ENCODE data around the gene SPDYC.
A peak's percentile ranks its signal among the peaks of the same experiment; 100 is the strongest.
"Not testable (repeated sequence)": the region's sequence is repeated elsewhere in the genome, so short reads cannot be mapped to it uniquely, and the experiment has no call there.

Gene SPDYC

GRCh38 chr11:65148657-65149056, 21.4 kb upstream of the SPDYC start:
- ATAC-seq: no peak

GRCh38 chr11:65150131-65150508, 19.9 kb upstream of the SPDYC start:
- not testable (repeated sequence) for ATAC-seq

More at GRCh38 chr11:65148657-65149056, 21.4 kb upstream of the SPDYC start:
- TF ChIP-seq ZNF8 (CRISPR knock-in tag; IDR thresholded peaks at IDR 0.05) (no peak), ESRRG (CRISPR knock-in tag; IDR thresholded peaks at IDR 0.05) (no peak), TSHZ2 (CRISPR knock-in tag; IDR thresholded peaks at IDR 0.05) (no peak), CSDC2 (CRISPR knock-in tag; IDR thresholded peaks at IDR 0.05) (no peak), CREB5 (CRISPR knock-in tag; IDR thresholded peaks at IDR 0.05; ENCODE audit: low read depth) (no peak), BACH2 (CRISPR knock-in tag; IDR thresholded peaks at IDR 0.05; ENCODE audit: borderline replicate concordance) (no peak)

- ATAC-seq: peak; percentile 94
- no peak for TF ChIP-seq RARB (CRISPR knock-in tag; IDR thresholded peaks at IDR 0.05)
- TF ChIP-seq TSHZ2 (CRISPR knock-in tag; IDR thresholded peaks at IDR 0.05): no peak
- no peak for TF ChIP-seq ZFP30 (CRISPR knock-in tag; IDR thresholded peaks at IDR 0.05)
Measured at GRCh38 chr11:65150509-65151299, 19.3 kb upstream of the SPDYC start.

GRCh38 chr11:65151331-65151899, 18.6 kb upstream of the SPDYC start:
- no peak for ATAC-seq
- no peak for TF ChIP-seq ISL1 (CRISPR knock-in tag; IDR thresholded peaks at IDR 0.05)
- TF ChIP-seq CREB5 (CRISPR knock-in tag; IDR thresholded peaks at IDR 0.05; ENCODE audit: low read depth): no peak
- TF ChIP-seq ZFP3 (CRISPR knock-in tag; IDR thresholded peaks at IDR 0.05): no peak
- no peak for TF ChIP-seq ZFP30 (CRISPR knock-in tag; IDR thresholded peaks at IDR 0.05)
- TF ChIP-seq RARB (CRISPR knock-in tag; IDR thresholded peaks at IDR 0.05): no peak
- TF ChIP-seq TCF4 (CRISPR knock-in tag; IDR thresholded peaks at IDR 0.05; ENCODE audit: borderline replicate concordance): no peak
- TF ChIP-seq TOX (CRISPR knock-in tag; IDR thresholded peaks at IDR 0.05; ENCODE audit: borderline replicate concordance): no peak
- TF ChIP-seq PATZ1 (CRISPR knock-in tag; IDR thresholded peaks at IDR 0.05; ENCODE audit: borderline replicate concordance): no peak
- no peak for TF ChIP-seq SNAI2 (CRISPR knock-in tag; IDR thresholded peaks at IDR 0.05)
- TF ChIP-seq ARNTL (CRISPR knock-in tag; IDR thresholded peaks at IDR 0.05; ENCODE audit: borderline replicate concordance, low read depth): no peak
- TF ChIP-seq TSHZ2 (CRISPR knock-in tag; IDR thresholded peaks at IDR 0.05): no peak
- no peak for TF ChIP-seq PPARA (CRISPR knock-in tag; IDR thresholded peaks at IDR 0.05; ENCODE audit: borderline replicate concordance)
- TF ChIP-seq ESRRG (CRISPR knock-in tag; IDR thresholded peaks at IDR 0.05): no peak
- TF ChIP-seq BACH2 (CRISPR knock-in tag; IDR thresholded peaks at IDR 0.05; ENCODE audit: borderline replicate concordance): no peak
- no peak for TF ChIP-seq POU6F1 (CRISPR knock-in tag; IDR thresholded peaks at IDR 0.05; ENCODE audit: borderline replicate concordance, low read depth)
